Heart left ventricle (tissue), 13 donors: ENCODE measurements around the gene WASL.

Experiments used
- CTCF ChIP-seq, 12 donors: fragments of 200-600 bp; sonication (generic) in 4 of 12; IDR thresholded peaks; one replicate each; pipeline versions ENCODE4 v1.5.0 to v1.8.0; 2018 to 2022; ENCODE audit warnings: antibody characterized with exemption in 12 of 12, mild to moderate bottlenecking in 5 of 12
- POLR2A ChIP-seq, 2 donors: fragments of 450-650 bp; IDR thresholded peaks; one replicate each; pipeline ENCODE4 v1.6.1; 2017; ENCODE audit warnings: antibody characterized with exemption in 2 of 2, mild to moderate bottlenecking in 2 of 2, moderate library complexity in 2 of 2
- donor health status: ischemic (EF 13 %, LVEDD 7.1; RV severe dilation, severe dysfunction).
- donor health status: DM: no; HTN: yes; CAD: no.
- donor health status: DM: no; HTN: no; CAD: no.
- donor health status: ischemic (EF 25% LVEDD 6.9; RV normal size, moderate dysfunction).
- donor health status: ischemic (EF 25% LVEDD 5.7; RV mildly dilated, moderate dysfunction).
- donor health status: ischemic (EF 35%, LVEDD 5.7; RV mildly dilated, moderate dysfunction).
- donor health status: nonischemic (EF 11% LVEDD 7.7; RV severe dilation, severe dysfunction).
- donor health status: DM: yes; HTN: yes; CAD: no.
- donor health status: PGD.
- donor health status: ischemic (EF 29% LVEDD 5.4; RV normal size, mild dysfunction).
- donor health status: nonischemic (EF 23%, LVEDD 6.1; RV moderate dilation, normal function).

DNA sequence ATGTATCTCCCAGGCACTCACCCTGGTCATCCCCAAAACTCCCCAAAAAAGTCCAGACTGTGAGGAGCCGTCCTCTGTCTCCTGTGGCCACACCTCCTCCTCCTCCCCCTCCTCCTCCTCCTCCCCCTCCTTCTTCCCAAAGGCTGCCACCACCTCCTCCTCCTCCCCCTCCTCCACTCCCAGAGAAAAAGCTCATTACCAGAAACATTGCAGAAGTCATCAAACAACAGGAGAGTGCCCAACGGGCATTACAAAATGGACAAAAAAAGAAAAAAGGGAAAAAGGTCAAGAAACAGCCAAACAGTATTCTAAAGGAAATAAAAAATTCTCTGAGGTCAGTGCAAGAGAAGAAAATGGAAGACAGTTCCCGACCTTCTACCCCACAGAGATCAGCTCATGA lies 86.0 kb downstream of the WASL start:
- TF ChIP-seq POLR2A (IDR thresholded peaks at IDR 0.05) (no peak), CTCF (IDR thresholded peaks at IDR 0.05) (no peak)
